ENCODE data around the gene HTRA2. TPM values are rescaled to one million over a fixed set of nuclear protein-coding genes. Genes with fewer than 3 reads are reported as not detected.
"Not testable (repeated sequence)": the region's sequence is repeated elsewhere in the genome, so short reads cannot be mapped to it uniquely, and the experiment has no call there.

Gene HTRA2
- 10 to 100 TPM; 18.5 to 21.4 TPM for total RNA-seq
- total RNA-seq: 27.1 to 62.3 reads per million in 2 donors

DNA sequence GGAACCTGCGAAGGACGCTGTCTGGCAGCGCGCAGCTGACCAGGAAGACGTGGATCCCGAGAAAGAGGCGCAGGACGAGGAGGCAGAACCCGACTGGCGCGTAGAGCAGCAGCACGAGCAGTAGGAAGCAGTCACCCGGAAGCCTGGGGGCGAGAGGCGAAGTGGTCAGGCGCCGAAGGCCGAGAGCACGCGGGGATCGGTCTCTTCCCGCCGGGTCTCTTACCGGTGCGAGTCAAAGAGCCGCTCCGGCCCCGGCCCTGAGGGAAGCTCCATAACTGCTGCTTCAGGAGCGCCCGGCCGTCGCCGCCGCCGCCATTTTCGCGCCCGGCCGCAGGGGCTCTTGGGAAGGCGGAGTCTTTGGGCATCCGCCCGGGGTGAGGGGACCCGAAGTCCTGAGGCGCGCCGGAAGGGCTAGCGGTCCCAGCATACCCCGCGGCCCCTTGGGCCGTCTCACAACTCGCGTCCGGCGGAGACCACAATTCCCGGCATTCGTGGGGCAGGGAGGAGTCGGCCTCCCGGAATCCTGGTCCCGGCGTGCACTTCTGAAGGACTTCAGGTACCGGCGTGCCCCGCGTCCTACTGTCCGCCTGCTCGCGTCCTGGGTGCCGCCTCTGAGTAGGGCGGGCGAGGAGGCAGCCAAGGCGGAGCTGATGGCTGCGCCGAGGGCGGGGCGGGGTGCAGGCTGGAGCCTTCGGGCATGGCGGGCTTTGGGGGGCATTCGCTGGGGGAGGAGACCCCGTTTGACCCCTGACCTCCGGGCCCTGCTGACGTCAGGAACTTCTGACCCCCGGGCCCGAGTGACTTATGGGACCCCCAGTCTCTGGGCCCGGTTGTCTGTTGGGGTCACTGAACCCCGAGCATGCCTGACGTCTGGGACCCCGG, at the start of gene HTRA2, which contains the start of gene AUP1:
Gene HTRA2 (plus strand): TSS at position 577 of the 882 bp plus-strand sequence. CDS start 74 bp downstream, at position 651.
Gene AUP1 (minus strand): TSS at position 350 of the 882 bp plus-strand sequence. CDS start 77 bp downstream, at position 273.
- peak within 1 kb of the TSS; percentile 94 for H3K4me3 Mint-ChIP-seq
- H3K36me3 Mint-ChIP-seq (ENCODE audit: low read depth): peaks cover 13% of the 10 kb centered on the region
- ATAC-seq (peak; percentile 91), DNase-seq (peak; percentile 73 to 80 (median 78))
- no peaks in the 10 kb centered on the region for H3K9me3 ChIP-seq (ENCODE audit: control insufficient read depth, low read length, poor library complexity, severe bottlenecking)
- peak within 1 kb of the TSS; percentile 93 for H3K27ac Mint-ChIP-seq
- no peaks in the 10 kb centered on the region for H3K27me3 Mint-ChIP-seq
- H3K4me1 Mint-ChIP-seq: peaks cover 33% of the 10 kb centered on the region

DNA sequence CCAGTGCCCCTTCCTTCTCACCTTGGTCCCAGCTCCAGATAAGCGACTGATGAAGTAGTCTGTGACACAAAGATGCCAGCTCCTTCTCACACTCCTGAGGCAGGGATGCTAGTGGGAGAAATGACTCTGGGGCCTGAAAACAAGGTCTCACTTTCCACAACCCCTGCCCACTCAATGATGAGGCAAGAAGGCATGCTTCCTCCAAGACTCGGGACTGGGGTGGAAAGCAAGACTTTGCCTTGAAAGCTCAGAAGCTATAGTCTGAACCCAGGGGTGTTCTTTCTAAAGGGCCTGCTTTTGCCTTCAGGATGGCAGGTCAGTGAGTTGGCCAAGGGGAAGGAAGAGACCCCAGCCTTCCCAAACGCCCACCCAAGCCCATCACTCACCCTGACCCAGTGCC, 48.3 kb upstream of the HTRA2 start:
- peaks cover 25% of the 10 kb centered on the region for H3K4me1 Mint-ChIP-seq
- peak overlapping the region; percentile 97 for H3K4me3 Mint-ChIP-seq
- H3K9me3 ChIP-seq (ENCODE audit: control insufficient read depth, low read length, poor library complexity, severe bottlenecking): no peaks in the 10 kb centered on the region
- H3K36me3 Mint-ChIP-seq (ENCODE audit: low read depth): peaks cover 5% of the 10 kb centered on the region
- DNase-seq: no peak
- no peaks in the 10 kb centered on the region for H3K27me3 Mint-ChIP-seq
- ATAC-seq: no peak
- peak overlapping the region; percentile 98 for H3K27ac Mint-ChIP-seq

DNA sequence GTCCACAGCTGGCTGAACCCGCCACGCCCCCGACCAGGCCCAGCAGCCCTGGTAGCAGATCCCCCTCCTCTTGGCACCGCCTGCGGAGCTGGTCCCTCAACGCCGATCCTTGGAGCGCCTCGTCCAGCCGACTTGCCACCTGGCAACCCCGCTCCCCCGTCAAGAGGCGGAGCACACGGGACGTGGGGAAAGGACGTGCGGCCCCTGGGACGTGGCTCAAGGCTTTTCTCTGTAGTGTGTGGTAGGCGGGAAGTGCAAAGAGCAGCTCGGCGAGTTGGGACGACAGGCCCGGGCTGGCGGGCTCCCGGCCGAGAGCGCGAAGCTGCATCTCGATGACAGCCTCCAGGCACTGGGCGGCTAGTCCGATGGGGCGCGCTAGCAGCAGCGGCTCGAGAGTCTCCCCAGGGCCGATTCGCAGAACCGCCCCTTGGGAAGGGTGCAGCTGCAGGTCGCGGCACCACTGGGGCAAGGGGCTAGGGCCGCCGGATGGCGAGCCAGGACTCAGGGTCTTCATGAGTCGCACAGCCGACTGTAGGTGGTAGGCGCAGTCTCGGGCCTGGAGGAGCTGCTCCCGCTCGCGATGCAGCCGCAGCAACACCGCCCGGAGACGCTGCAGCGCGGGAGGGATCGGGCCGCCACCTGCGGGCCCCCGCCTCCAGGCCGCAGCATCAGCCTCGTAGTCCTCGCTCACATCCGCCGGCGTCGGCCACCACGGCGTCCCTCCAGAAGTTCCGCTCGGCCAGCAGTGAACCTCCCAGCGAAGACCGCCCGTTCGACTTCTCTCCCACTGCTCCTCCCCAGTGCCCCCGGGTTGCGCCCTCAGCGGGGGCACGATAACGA, 47.6 kb upstream of the HTRA2 start:
- ATAC-seq (peak; percentile 47), DNase-seq (peak; percentile 30 to 44 (median 41))
- Mint-ChIP-seq H3K27me3 (no peaks in the 10 kb centered on the region), H3K4me1 (peaks cover 28% of the 10 kb centered on the region), H3K27ac (peak overlapping the region; percentile 98), H3K4me3 (peak overlapping the region; percentile 97), H3K36me3 (ENCODE audit: low read depth) (peaks cover 5% of the 10 kb centered on the region)
- no peaks in the 10 kb centered on the region for H3K9me3 ChIP-seq (ENCODE audit: control insufficient read depth, low read length, poor library complexity, severe bottlenecking)

DNA sequence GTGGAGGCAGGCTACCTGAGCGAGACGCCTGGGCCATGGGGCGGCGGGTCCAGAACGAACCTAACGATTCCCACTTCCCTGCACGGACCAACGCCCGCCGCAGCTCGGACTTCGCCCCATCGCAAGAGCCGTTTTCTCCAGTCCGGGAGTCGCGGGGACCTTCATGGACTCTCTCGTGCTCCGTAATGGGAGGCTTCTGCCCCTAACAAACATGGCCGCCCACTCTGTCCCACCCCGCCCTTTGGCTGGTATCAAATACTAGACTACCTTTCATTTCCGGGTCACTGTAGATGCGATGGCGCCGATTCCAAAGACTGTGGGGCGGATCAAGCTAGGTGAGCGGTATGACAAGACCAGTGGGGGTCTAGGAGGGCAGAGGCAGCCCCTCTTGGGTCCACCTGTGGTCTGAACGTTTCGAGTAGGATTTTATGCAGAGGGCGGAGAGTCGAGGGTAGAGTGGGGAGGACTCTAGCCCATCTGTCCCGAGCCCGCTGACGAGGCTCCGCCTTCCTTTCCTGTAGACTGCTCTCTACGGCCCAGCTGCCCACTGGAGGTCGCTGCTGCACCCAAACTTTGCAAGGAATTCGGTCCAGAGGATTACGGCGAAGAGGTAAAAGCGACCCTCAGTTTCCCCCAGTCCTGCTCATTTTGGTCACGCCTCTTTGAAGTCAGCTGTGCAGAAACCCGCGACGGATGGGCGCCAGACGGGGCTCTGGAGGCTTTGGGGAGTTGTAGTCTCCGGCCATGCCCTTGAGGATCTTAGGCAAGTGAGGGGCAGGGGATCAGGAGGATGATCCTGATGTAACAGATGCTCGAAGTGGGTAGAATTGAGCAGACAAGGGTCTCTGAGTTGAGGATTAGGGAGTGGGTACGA, 46.7 kb upstream of the HTRA2 start, which contains the start of the genes CCDC142 and TTC31:
Gene CCDC142 (minus strand): TSS at position 198 of the 874 bp plus-strand sequence. CDS start 161 bp downstream, at position 37.
Gene TTC31 (plus strand): TSS at position 281 of the 874 bp plus-strand sequence. CDS start 15 bp downstream, at position 296.
- DNase-seq (peak; percentile 76 to 85 (median 84)), ATAC-seq (peak; percentile 93)
- Mint-ChIP-seq H3K36me3 (ENCODE audit: low read depth) (peaks cover 5% of the 10 kb centered on the region), H3K4me1 (peaks cover 26% of the 10 kb centered on the region), H3K27ac (peak within 1 kb of the TSS; percentile 98), H3K4me3 (peak within 1 kb of the TSS; percentile 97), H3K27me3 (no peaks in the 10 kb centered on the region)
- no peaks in the 10 kb centered on the region for H3K9me3 ChIP-seq (ENCODE audit: control insufficient read depth, low read length, poor library complexity, severe bottlenecking)

DNA sequence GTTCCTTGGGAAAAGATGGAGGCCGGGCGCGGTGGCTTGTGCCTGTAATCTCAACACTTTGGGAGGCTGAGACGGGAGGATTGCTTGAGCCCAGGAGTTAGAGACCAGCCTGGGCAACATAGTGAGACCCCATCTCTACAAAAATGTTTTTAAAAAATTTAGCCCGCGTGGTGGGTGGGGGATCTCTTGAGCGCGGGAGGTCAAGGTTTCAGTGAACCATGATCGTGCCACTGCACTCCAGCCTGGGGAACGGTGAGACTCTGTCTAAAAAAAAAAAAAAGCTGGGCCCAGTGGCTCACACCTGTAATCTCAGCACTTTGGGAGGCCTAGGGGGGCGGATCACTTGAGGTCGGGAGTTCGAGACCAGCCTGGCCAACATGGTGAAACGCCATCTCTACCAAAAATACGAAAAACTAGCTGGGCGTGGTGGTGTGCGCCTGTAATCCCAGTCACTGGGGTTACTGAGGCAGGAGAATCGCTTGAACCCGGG, 46.0 kb upstream of the HTRA2 start:
- not testable (repeated sequence) for H3K27me3 Mint-ChIP-seq; DNase-seq; ATAC-seq; H3K9me3 ChIP-seq (ENCODE audit: control insufficient read depth, low read length, poor library complexity, severe bottlenecking); H3K36me3 Mint-ChIP-seq (ENCODE audit: low read depth)
- Mint-ChIP-seq H3K27ac (peak overlapping the region; percentile 98), H3K4me1 (peaks cover 26% of the 10 kb centered on the region), H3K4me3 (peak overlapping the region; percentile 97)

DNA sequence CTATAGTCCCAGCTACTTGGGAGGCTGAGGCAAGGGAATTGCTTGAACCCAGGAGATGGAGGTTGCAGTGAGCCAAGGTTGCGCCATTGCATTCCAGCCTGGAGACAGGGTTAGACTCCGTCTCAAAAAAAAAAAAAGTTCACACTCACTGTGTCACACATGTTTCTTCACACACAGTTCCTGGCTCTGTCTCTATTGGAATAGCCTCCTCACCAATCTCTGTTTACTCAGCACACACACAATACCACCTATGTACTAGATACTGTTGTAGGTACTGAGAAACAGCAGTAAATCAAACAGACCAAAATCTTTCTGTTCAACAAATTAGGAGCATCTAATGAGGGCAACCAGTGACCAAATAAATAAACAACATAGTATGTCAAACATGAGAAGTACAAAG, 43.6 kb upstream of the HTRA2 start:
- DNase-seq (no peak), ATAC-seq (no peak)
- no peak overlapping the region for H3K27ac Mint-ChIP-seq
- no peak overlapping the region for H3K4me3 Mint-ChIP-seq
- no peaks in the 10 kb centered on the region for H3K27me3 Mint-ChIP-seq
- peaks cover 26% of the 10 kb centered on the region for H3K4me1 Mint-ChIP-seq
- H3K36me3 Mint-ChIP-seq (ENCODE audit: low read depth): peaks cover 7% of the 10 kb centered on the region
- no peaks in the 10 kb centered on the region for H3K9me3 ChIP-seq (ENCODE audit: control insufficient read depth, low read length, poor library complexity, severe bottlenecking)

DNA sequence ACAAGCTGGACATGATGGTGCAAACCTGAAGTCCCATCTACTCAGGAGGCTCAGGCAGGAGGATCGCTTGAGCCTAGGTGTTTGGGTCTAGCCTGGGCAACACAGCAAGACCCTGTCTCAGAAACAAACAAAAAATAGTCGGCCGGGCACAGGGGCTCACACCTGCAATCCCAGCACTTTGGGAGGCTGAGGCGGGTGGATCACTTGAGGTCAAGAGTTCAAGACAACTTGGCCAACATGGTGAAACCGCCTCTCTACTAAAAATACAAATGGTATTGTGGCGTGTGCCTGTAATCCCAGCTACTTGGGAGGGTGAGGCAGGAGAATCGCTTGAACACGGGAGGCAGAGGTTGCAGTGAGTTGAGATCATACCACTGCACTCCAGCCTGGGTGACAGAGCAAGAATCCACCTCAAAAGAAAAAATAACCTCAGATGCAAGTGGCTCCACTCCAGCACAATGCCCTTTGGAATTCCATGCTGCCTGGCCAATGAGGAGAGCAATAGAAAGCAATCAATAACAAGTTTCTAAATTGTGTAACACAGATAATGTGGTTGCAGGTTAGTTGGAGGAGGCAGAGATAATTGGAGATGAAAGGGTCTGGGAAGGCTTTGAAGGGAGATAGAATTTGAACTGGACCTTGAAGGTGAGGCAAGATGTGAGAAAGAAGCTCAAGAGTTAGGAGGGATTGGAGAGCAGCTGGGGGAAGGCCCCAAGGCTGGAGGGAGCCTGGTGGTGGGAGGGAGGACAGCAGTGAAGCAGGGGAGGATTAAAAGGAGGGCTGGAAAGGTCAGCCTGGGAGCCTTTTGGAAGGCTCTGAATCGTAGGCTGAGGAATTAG, 40.9 kb upstream of the HTRA2 start:
- H3K4me3 Mint-ChIP-seq: peak overlapping the region; percentile 63
- no peak for ATAC-seq
- H3K36me3 Mint-ChIP-seq (ENCODE audit: low read depth): peaks cover 8% of the 10 kb centered on the region
- peaks cover 12% of the 10 kb centered on the region for H3K4me1 Mint-ChIP-seq
- DNase-seq: no peak
- H3K27ac Mint-ChIP-seq: peak overlapping the region; percentile 73
- no peaks in the 10 kb centered on the region for H3K9me3 ChIP-seq (ENCODE audit: control insufficient read depth, low read length, poor library complexity, severe bottlenecking)
- H3K27me3 Mint-ChIP-seq: no peaks in the 10 kb centered on the region

DNA sequence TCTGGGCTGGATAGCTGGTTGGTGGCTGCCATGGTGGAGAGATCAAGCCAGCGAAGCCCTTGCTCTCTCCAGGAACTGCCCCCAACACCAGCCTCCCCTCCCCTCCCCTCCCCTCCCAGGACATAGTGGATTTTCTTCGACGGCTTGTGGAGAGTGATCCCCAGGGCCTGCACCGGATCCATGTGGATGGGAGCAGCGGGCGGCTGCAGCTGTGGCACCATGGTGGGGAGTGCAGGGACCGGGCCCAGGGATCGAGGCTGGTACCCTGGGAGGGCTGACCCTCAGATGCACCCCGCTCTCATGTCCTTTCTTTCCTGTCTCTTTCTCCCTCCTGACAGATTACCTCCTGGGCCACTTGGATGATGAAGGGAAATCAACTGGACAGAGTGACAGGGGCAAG, 39.8 kb upstream of the HTRA2 start:
- H3K27ac Mint-ChIP-seq: peak overlapping the region; percentile 60
- no peak for DNase-seq
- no peak for ATAC-seq
- H3K4me3 Mint-ChIP-seq: no peak overlapping the region
- peaks cover 12% of the 10 kb centered on the region for H3K4me1 Mint-ChIP-seq
- peaks cover 11% of the 10 kb centered on the region for H3K36me3 Mint-ChIP-seq (ENCODE audit: low read depth)
- no peaks in the 10 kb centered on the region for H3K27me3 Mint-ChIP-seq
- H3K9me3 ChIP-seq (ENCODE audit: control insufficient read depth, low read length, poor library complexity, severe bottlenecking): no peaks in the 10 kb centered on the region

DNA sequence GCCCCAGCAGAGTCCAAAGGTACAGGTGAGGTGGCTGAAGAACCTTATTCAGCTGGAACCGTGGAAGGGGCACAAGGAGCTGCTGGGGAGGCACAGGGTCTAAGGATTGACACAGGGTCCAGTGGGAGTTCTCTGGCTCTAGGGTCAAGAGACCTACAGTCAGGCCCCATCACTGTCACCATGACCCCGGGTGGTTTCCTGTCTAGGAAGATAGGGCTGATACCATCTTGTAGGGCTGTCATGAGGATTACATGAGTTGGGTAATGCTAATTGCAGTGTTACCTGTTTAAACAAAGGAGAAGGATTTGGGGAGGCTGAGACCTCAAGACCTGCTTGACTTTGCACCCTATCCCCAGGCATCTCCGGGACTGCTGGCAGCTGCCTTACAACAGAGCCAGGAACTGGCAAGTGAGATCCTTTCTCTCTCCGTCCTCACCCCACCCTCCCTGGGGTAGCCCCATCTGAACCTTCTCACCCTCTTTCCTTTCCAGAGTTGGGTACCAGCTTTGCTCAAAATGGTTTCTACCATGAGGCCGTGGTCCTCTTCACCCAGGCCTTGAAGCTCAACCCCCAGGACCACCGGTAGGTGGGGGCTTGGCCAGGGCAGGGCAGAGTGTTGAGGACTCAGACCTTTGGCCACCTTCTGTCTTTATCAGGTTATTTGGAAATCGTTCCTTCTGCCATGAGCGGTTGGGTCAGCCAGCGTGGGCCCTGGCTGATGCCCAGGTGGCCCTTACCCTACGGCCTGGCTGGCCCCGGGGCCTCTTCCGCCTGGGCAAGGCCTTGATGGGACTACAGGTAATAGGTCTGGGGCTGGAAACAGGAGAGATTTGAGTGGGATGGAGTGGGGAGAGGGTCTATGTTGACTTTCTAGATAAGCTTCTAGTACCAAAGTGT, 37.8 kb upstream of the HTRA2 start:
- Mint-ChIP-seq H3K27ac (no peak overlapping the region), H3K36me3 (ENCODE audit: low read depth) (peaks cover 11% of the 10 kb centered on the region), H3K27me3 (no peaks in the 10 kb centered on the region), H3K4me3 (no peak overlapping the region), H3K4me1 (peaks cover 8% of the 10 kb centered on the region)
- H3K9me3 ChIP-seq (ENCODE audit: control insufficient read depth, low read length, poor library complexity, severe bottlenecking): no peaks in the 10 kb centered on the region
- DNase-seq (no peak), ATAC-seq (no peak)

DNA sequence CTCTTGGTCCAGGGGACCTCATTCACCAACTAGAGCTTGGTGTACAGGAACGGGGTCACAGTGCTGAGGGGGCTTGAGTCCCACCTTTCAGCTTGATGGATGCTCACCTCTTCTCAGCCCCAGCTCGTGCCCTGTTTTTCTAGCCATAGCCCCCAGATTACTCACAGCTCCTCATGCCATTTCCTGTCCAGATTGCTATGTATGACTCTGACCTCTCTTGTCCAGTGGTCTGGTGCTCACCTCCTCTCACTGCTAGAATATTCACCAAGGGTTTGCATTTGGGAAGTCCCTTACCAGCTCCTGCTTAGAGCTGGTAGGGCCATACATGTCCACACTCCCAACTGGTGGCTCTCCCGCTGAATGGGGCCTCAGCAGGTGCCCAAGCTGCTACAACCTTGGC, 36.2 kb upstream of the HTRA2 start:
- ATAC-seq: no peak
- Mint-ChIP-seq H3K4me1 (peaks cover 16% of the 10 kb centered on the region), H3K27me3 (peaks cover 11% of the 10 kb centered on the region), H3K27ac (no peak overlapping the region), H3K36me3 (ENCODE audit: low read depth) (peaks cover 11% of the 10 kb centered on the region), H3K4me3 (no peak overlapping the region)
- no peaks in the 10 kb centered on the region for H3K9me3 ChIP-seq (ENCODE audit: control insufficient read depth, low read length, poor library complexity, severe bottlenecking)
- no peak for DNase-seq

DNA sequence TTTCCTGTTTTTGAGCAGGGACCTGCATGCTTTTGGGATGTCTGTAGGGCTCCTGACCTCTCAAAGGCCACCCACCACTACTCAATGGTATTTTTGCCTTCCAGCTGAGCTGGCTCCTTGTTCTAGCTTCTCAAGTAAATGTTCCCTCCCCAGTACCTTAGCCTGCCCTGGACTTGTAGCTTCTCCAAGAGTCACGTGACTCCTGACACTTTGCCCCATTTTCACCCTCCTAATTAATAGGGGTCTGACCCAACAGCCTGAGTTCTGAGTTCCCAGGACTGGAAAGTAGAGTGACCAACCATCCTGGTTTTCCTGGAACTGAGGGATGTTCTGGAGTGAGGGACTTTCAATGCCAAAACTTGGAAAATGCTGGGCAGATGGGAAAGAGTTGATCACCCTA, 34.3 kb upstream of the HTRA2 start:
- no peak for ATAC-seq
- Mint-ChIP-seq H3K27me3 (peaks cover 25% of the 10 kb centered on the region), H3K27ac (no peak overlapping the region), H3K36me3 (ENCODE audit: low read depth) (peaks cover 11% of the 10 kb centered on the region), H3K4me3 (no peak overlapping the region), H3K4me1 (peaks cover 17% of the 10 kb centered on the region)
- no peak for DNase-seq
- H3K9me3 ChIP-seq (ENCODE audit: control insufficient read depth, low read length, poor library complexity, severe bottlenecking): no peaks in the 10 kb centered on the region

Data from T-helper 17 cell (primary cell).